SK-N-SH treated with all-trans-retinoic acid at 6 μM for 48 hours (cell line): ENCODE data around the gene ALG12.

Experiments used
- ARNTL ChIP-seq: fragments of 450-650 bp; formaldehyde crosslinking; IDR thresholded peaks from 2 replicates; pipeline ENCODE4 v1.5.0; 2020; ENCODE audit warnings: low read depth, mild to moderate bottlenecking, moderate library complexity, borderline replicate concordance
- CSDC2 ChIP-seq: fragments of 250-450 bp; sonication (Bioruptor Pico); IDR thresholded peaks from 2 replicates; pipeline ENCODE4 v1.5.0; 2020; ENCODE audit warnings: mild to moderate bottlenecking, moderate library complexity
- ESRRG ChIP-seq: fragments of 250-450 bp; sonication (Bioruptor Pico); IDR thresholded peaks from 2 replicates; pipeline ENCODE4 v1.6.1; 2021; ENCODE audit warnings: mild to moderate bottlenecking
- OSR1 ChIP-seq: fragments of 250-450 bp; sonication (Bioruptor Pico); IDR thresholded peaks from 2 replicates; pipeline ENCODE4 v1.8.0; 2022; ENCODE audit warnings: moderate library complexity, mild to moderate bottlenecking, inconsistent platforms
- POU6F1 ChIP-seq: fragments of 250-450 bp; sonication (Bioruptor Pico); IDR thresholded peaks from 2 replicates; pipeline ENCODE4 v1.8.0; 2021; ENCODE audit warnings: low read depth, mild to moderate bottlenecking, moderate library complexity, borderline replicate concordance
- PPARA ChIP-seq: fragments of 250-450 bp; sonication (Bioruptor Pico); IDR thresholded peaks from 2 replicates; pipeline ENCODE4 v1.5.0; 2020; ENCODE audit warnings: mild to moderate bottlenecking, borderline replicate concordance
- ZC3H10 ChIP-seq: fragments of 250-450 bp; sonication (Bioruptor Pico); IDR thresholded peaks from 2 replicates; pipeline ENCODE4 v1.5.1; 2021; ENCODE audit warnings: mild to moderate bottlenecking, moderate library complexity
- ZFP3 ChIP-seq: fragments of 250-450 bp; sonication (Bioruptor Pico); IDR thresholded peaks from 2 replicates; pipeline ENCODE4 v1.5.0; 2020; ENCODE audit warnings: mild to moderate bottlenecking, moderate library complexity
- ZFP30 ChIP-seq: fragments of 450-650 bp; formaldehyde crosslinking; IDR thresholded peaks from 2 replicates; pipeline ENCODE4 v1.5.0; 2022; ENCODE audit warnings: mild to moderate bottlenecking, moderate library complexity
- ZNF565 ChIP-seq: fragments of 450-650 bp; formaldehyde crosslinking; conservative IDR thresholded peaks from 2 replicates; pipeline ENCODE4 v1.5.0; 2020; ENCODE audit warnings: low read depth, mild to moderate bottlenecking, moderate library complexity
- ZNF8 ChIP-seq: fragments of 450-650 bp; formaldehyde crosslinking; IDR thresholded peaks from 2 replicates; pipeline ENCODE4 v1.5.0; 2020; ENCODE audit warnings: mild to moderate bottlenecking, moderate library complexity
- TF ChIP-seq, protein P1 (sequence below): fragments of 250-450 bp; sonication (Bioruptor Pico); IDR thresholded peaks from 2 replicates; pipeline ENCODE4 v1.8.0; 2020; ENCODE audit warnings: mild to moderate bottlenecking, moderate library complexity, borderline replicate concordance
- TF ChIP-seq, protein P2 (sequence below): fragments of 250-450 bp; sonication (Bioruptor Pico); IDR thresholded peaks from 2 replicates; pipeline ENCODE4 v1.5.0; 2020; ENCODE audit warnings: mild to moderate bottlenecking, moderate library complexity

GRCh38 chr22:49900441-49901230 is 17.6 kb downstream of the ALG12 start:
- TF ChIP-seq ARNTL (CRISPR knock-in tag) = no peak
- TF ChIP-seq CSDC2 = no peak
- TF ChIP-seq ZNF565 (CRISPR knock-in tag) = no peak
- no peak for TF ChIP-seq PPARA (CRISPR knock-in tag)
- TF ChIP-seq POU6F1 (CRISPR knock-in tag) = no peak
- TF ChIP-seq, protein P1, sequence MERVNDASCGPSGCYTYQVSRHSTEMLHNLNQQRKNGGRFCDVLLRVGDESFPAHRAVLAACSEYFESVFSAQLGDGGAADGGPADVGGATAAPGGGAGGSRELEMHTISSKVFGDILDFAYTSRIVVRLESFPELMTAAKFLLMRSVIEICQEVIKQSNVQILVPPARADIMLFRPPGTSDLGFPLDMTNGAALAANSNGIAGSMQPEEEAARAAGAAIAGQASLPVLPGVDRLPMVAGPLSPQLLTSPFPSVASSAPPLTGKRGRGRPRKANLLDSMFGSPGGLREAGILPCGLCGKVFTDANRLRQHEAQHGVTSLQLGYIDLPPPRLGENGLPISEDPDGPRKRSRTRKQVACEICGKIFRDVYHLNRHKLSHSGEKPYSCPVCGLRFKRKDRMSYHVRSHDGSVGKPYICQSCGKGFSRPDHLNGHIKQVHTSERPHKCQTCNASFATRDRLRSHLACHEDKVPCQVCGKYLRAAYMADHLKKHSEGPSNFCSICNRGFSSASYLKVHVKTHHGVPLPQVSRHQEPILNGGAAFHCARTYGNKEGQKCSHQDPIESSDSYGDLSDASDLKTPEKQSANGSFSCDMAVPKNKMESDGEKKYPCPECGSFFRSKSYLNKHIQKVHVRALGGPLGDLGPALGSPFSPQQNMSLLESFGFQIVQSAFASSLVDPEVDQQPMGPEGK = no peak
- no peak for TF ChIP-seq OSR1 (CRISPR knock-in tag)
- TF ChIP-seq ZFP3 = no peak
- no peak for TF ChIP-seq ZFP30 (CRISPR knock-in tag)
- TF ChIP-seq ZC3H10 (CRISPR knock-in tag) = no peak
- TF ChIP-seq ZNF8 (CRISPR knock-in tag) = no peak
- no peak for TF ChIP-seq ESRRG
- TF ChIP-seq, protein P2, sequence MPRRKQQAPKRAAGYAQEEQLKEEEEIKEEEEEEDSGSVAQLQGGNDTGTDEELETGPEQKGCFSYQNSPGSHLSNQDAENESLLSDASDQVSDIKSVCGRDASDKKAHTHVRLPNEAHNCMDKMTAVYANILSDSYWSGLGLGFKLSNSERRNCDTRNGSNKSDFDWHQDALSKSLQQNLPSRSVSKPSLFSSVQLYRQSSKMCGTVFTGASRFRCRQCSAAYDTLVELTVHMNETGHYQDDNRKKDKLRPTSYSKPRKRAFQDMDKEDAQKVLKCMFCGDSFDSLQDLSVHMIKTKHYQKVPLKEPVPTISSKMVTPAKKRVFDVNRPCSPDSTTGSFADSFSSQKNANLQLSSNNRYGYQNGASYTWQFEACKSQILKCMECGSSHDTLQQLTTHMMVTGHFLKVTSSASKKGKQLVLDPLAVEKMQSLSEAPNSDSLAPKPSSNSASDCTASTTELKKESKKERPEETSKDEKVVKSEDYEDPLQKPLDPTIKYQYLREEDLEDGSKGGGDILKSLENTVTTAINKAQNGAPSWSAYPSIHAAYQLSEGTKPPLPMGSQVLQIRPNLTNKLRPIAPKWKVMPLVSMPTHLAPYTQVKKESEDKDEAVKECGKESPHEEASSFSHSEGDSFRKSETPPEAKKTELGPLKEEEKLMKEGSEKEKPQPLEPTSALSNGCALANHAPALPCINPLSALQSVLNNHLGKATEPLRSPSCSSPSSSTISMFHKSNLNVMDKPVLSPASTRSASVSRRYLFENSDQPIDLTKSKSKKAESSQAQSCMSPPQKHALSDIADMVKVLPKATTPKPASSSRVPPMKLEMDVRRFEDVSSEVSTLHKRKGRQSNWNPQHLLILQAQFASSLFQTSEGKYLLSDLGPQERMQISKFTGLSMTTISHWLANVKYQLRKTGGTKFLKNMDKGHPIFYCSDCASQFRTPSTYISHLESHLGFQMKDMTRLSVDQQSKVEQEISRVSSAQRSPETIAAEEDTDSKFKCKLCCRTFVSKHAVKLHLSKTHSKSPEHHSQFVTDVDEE (CRISPR knock-in tag) = no peak
